Activated T-cell treated with anti-CD3 and anti-CD28 coated beads, Interleukin-2, amount 50 U/mL, for 72 hours (primary cell): ENCODE measurements around the gene SOX3. TPM values are rescaled to one million over a fixed set of nuclear protein-coding genes. Genes with fewer than 3 reads are reported as not detected.

Source experiments
- ATAC-seq, 2 donors: fragments of 150-1000 bp; cut with Tn5 transposase; replicated peaks in 1 of 2; 2 replicates each; pipeline ENCODE4 v1.10.0; 2021; ENCODE audit warnings: moderate library complexity in 2 of 2, mild to moderate bottlenecking in 1 of 2
- DNase-seq, 2 donors: peaks; one replicate each; pipeline ENCODE4 v3.0.0; 2021 to 2022; ENCODE audit warnings: mixed read lengths in 1 of 2
- H3K27ac Mint-ChIP-seq: one replicate; pipeline ENCODE4 v1.8.0; 2022; ENCODE audit warnings: mild to moderate bottlenecking, moderate library complexity, mixed read lengths
- H3K27me3 Mint-ChIP-seq: one replicate; pipeline ENCODE4 v1.8.0; 2022; ENCODE audit warnings: low read depth, mixed read lengths
- H3K36me3 Mint-ChIP-seq, 2 donors: one replicate each; pipeline ENCODE4 v1.8.0; 2022; ENCODE audit warnings: mixed read lengths in 2 of 2, mild to moderate bottlenecking in 1 of 2; ENCODE audit not compliant: insufficient read depth in 2 of 2
- H3K4me1 Mint-ChIP-seq: one replicate; pipeline ENCODE4 v1.8.0; 2022; ENCODE audit warnings: low read depth, mixed read lengths
- H3K4me3 Mint-ChIP-seq, 2 donors: one replicate each; pipeline ENCODE4 v1.8.0; 2022; ENCODE audit warnings: mild to moderate bottlenecking in 2 of 2, mixed read lengths in 2 of 2, moderate library complexity in 2 of 2
- H3K9me3 Mint-ChIP-seq, 2 donors: one replicate each; pipeline ENCODE4 v1.8.0; 2022; ENCODE audit warnings: mixed read lengths in 2 of 2
- total RNA-seq, 2 donors: library from RNA; stranded (reverse); gene quantifications; one replicate each; pipeline ENCODE4 v1.2.3, GENCODE V29; 2022

The SOX3 gene
- total RNA-seq, 2 donors from 2014 or later: not detected

DNA sequence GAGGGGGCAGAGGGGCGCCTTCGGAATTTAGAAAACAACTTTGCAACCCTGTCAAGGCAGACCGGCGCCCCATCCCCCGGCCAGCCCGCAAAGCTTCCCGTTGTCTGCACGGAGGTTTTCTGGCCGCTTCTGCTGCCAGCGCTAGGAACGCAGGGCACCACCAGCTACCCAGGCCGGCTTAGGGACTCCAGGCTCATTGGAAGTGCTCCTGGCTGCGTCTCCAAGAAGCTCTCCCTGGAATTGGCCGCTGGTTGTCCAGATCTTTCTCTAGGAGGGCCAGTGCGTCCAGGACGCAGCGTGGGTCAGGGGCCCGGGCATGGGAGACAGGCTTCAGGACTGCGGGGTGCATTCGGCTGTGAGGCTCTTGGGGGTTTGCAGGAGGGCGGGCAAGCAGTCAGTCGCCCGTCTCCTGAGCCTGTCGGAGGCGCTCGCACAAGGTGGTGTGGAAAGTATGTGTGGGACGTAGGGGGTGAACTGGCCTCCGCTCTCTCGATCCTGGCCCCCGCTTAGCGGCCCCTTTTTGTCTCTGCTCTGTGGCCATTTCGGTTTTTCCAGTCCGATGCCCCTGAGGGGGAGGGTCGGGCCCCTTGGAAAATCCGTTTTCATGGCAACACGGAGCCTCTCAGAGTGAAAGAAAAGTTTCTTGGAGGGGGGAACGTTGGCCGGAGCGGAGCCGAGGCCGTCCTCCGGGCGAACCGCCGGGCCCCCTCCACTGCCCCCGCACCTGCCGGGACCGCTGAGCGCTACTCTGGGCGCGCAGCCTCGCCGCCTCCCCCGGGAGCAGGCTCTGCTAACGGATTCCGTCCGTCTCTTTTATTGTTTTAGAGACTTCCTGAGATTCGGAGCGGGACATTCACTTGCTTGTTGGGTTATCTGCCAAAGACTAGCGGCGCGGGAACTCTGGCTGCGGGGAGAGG, 810 bp upstream of the SOX3 start:
- peak overlapping the region; percentile 20 to 40 for H3K4me3 Mint-ChIP-seq
- H3K9me3 Mint-ChIP-seq: no peaks in the 10 kb centered on the region
- DNase-seq (no peak), ATAC-seq (no peak)
- no peak overlapping the region for H3K27ac Mint-ChIP-seq
- peaks cover 80% of the 10 kb centered on the region for H3K27me3 Mint-ChIP-seq
- H3K4me1 Mint-ChIP-seq: no peaks in the 10 kb centered on the region
- H3K36me3 Mint-ChIP-seq: peaks cover 1 to 3% of the 10 kb centered on the region in 2 donors

DNA sequence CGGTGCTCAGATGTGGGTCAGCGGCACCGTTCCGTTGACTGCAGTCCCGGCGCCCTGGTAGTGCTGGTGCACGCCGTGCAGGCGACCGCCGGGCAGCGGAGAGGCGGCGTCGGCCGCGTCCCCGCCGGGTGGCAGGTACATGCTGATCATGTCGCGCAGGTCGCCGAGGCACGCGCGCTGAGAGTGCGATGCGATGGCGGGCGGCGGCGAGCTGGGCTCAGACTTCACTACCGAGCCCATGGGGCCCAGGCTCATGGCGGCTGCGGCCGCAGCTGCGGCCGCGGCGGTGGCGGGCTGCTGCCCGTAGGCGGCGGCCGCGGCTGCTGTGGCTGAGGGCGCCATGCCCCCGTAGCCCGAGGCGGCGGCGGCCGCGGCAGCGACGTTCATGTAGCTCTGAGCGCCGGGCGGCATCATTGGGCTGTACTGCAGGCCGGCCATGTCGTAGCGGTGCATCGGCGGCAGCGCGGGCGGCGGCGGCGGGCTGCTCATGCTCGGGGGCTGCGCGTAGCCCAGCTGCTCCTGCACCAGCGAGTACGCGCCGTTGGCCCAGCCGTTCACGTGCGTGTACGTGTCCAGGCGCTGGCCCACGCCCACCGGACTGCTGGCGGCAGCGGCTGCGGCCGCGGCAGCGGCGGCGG, 1.0 kb downstream of the SOX3 start:
- DNase-seq: no peak
- Mint-ChIP-seq H3K4me1 (no peaks in the 10 kb centered on the region), H3K27me3 (peaks cover 77% of the 10 kb centered on the region), H3K36me3 (peaks cover 1 to 3% of the 10 kb centered on the region in 2 donors), H3K9me3 (no peaks in the 10 kb centered on the region), H3K27ac (no peak overlapping the region), H3K4me3 (no peak overlapping the region)
- ATAC-seq: peak in 1 of 2 donors; percentile 29

DNA sequence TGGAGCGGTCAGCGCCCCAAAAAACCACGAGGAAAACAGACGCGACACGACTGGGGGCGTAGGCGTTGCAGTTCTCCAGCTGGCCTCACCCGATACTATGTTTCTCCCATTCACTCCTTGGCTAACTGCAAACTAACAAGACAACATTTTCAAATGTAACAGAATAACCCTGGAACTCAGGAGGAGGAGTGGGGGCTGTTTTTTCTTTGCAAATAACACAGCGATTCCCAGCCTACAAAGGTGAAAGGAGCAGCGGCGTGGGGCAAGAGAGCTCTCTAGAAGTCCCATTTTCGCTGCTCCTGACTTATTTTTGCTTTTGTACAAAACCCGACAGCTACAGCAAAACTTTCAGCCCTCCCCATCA, 1.6 kb downstream of the SOX3 start:
- DNase-seq (no peak), ATAC-seq (no peak)
- Mint-ChIP-seq H3K27me3 (peaks cover 77% of the 10 kb centered on the region), H3K36me3 (peaks cover 1 to 3% of the 10 kb centered on the region in 2 donors), H3K4me1 (no peaks in the 10 kb centered on the region), H3K9me3 (no peaks in the 10 kb centered on the region), H3K27ac (no peak overlapping the region), H3K4me3 (peak overlapping the region; percentile 56 to 64)

DNA sequence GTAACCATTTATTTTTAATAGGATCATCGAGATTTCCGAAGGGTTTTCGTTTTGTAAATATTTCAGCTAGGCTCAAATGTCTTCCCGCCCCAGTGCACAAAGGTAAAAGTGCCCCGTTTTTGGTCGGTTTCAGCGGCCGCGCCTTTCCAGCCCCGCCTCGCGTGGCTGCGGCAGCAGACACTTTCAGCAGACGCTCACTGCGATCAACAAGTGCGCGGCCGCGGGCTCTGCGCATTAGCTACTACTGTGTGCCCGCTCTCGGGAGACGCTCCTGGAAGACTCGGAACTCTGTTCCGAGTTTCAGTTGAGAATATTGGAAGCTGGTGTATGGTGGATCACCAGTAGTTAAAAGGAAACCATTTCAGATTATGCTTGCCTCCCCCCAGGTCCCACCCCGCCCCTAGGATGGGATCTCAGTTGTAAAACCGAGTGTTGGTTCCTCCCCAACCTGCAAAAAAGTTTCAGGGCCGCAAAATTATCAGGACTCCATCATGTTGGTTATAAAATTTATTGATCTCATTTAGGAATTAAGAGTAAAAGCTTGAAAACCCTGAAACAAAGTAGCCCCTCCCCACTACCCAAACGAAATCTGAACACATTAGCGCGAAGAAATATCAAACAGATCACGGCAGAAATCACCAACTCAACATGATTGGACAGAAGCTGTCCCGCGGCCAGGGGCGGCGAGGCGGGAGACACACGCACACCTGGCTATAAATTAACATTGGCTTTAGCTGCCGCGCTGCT, 2.2 kb downstream of the SOX3 start:
- Mint-ChIP-seq H3K27me3 (peaks cover 73% of the 10 kb centered on the region), H3K36me3 (peaks cover 1 to 3% of the 10 kb centered on the region in 2 donors), H3K4me3 (peak overlapping the region; percentile 56 to 64), H3K27ac (no peak overlapping the region), H3K4me1 (no peaks in the 10 kb centered on the region), H3K9me3 (no peaks in the 10 kb centered on the region)
- DNase-seq (no peak), ATAC-seq (no peak)

DNA sequence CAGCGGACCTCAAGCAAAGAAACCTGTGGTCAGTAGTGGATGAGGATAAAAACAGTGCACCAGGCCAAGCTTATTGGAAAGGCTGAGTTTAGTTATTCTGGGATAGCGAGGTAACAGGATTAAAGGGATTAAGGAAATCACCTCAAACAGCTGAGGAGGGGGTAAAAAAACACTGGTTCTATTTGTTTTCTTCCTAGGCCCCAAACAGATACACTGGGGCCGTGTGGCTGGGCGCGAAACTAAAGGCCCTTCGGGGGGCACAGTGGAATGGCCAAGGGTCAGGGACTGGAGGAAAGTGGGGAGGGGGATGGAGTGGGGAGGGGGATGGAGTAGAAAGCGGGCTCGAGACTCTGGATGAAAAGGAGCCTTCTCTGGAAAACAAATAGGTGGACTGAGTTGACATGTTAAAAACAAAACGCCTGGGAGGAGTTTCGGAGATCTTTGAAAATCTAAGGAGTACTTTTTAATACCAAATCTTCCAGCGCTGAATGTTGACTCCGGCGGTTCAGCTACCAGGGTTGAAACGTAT, 2.9 kb downstream of the SOX3 start:
- Mint-ChIP-seq H3K4me1 (no peaks in the 10 kb centered on the region), H3K9me3 (no peaks in the 10 kb centered on the region), H3K4me3 (no peak overlapping the region), H3K27ac (no peak overlapping the region), H3K27me3 (peaks cover 67% of the 10 kb centered on the region), H3K36me3 (peaks cover 1 to 3% of the 10 kb centered on the region in 2 donors)
- no peak for ATAC-seq
- no peak for DNase-seq

DNA sequence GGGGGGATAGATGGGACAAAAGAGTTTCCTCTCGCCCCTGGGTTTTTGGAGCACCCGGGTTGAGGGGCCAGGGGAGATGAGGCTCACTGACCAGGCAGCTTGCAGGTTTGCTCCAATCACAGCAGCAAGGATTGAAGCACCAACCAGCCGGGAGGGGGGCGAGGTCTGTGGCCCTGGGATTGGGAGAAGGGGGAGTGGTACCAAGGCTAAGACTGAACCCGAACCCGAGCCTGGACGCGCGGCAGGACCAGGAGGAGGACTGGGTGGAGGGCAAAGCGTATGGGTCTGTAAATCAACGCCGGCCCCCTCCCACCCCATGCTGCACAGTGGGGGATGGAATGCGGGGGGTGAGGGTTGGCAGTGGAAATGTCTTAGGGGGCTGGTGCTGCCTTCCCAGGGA, 3.5 kb downstream of the SOX3 start:
- ATAC-seq (no peak), DNase-seq (no peak)
- H3K27ac Mint-ChIP-seq: no peak overlapping the region
- no peaks in the 10 kb centered on the region for H3K4me1 Mint-ChIP-seq
- H3K4me3 Mint-ChIP-seq: no peak overlapping the region
- peaks cover 64% of the 10 kb centered on the region for H3K27me3 Mint-ChIP-seq
- no peaks in the 10 kb centered on the region for H3K9me3 Mint-ChIP-seq
- H3K36me3 Mint-ChIP-seq: peaks cover 1 to 3% of the 10 kb centered on the region in 2 donors

DNA sequence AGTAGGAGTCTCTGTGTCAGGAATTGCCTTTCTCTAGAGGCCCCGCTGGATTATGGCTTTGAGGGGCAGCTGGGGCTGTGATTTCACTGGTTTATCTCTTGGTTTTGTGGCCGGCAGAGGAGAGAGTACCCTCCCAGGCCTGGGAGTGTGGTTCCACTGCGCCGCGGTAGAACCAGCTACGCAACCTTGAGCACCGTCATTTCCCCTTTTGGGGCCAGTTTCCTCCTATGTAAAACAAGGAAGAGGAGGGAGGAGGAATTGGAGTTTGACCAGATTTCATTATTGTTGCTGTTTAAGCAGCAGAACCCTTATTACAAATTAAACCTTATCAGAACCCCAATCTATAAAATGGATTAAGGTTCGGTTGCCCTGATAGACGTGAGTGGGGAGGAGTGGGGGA, 4.4 kb downstream of the SOX3 start:
- Mint-ChIP-seq H3K9me3 (no peaks in the 10 kb centered on the region), H3K36me3 (peaks cover 1% of the 10 kb centered on the region in 2 donors), H3K27ac (no peak overlapping the region), H3K4me1 (no peaks in the 10 kb centered on the region), H3K4me3 (no peak overlapping the region), H3K27me3 (peaks cover 59% of the 10 kb centered on the region)
- ATAC-seq (no peak), DNase-seq (no peak)

DNA sequence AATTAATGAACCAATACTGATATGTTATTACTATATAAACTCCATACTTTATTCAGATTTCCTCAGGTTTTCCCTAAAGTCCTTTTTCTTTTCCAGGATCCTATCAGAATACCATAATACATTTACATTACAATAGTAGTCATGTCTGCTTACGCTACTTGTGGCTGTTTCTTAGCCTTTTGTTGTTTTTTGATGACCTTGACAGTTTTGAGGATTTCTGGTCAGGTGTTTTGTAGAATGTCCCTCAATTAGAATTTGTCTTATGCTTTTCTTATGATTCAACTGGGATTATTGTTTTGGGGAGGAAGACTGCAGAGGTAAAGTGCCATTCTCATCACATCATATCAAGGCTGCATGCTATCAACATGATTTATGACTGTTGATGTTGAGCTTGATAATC, 9.1 kb downstream of the SOX3 start:
- no peak overlapping the region for H3K27ac Mint-ChIP-seq
- peaks cover 0 to 4% of the 10 kb centered on the region in 2 donors for H3K9me3 Mint-ChIP-seq
- no peak for DNase-seq
- no peak for ATAC-seq
- no peaks in the 10 kb centered on the region for H3K4me1 Mint-ChIP-seq
- H3K27me3 Mint-ChIP-seq: peaks cover 37% of the 10 kb centered on the region
- no peaks in the 10 kb centered on the region for H3K36me3 Mint-ChIP-seq
- no peak overlapping the region for H3K4me3 Mint-ChIP-seq

DNA sequence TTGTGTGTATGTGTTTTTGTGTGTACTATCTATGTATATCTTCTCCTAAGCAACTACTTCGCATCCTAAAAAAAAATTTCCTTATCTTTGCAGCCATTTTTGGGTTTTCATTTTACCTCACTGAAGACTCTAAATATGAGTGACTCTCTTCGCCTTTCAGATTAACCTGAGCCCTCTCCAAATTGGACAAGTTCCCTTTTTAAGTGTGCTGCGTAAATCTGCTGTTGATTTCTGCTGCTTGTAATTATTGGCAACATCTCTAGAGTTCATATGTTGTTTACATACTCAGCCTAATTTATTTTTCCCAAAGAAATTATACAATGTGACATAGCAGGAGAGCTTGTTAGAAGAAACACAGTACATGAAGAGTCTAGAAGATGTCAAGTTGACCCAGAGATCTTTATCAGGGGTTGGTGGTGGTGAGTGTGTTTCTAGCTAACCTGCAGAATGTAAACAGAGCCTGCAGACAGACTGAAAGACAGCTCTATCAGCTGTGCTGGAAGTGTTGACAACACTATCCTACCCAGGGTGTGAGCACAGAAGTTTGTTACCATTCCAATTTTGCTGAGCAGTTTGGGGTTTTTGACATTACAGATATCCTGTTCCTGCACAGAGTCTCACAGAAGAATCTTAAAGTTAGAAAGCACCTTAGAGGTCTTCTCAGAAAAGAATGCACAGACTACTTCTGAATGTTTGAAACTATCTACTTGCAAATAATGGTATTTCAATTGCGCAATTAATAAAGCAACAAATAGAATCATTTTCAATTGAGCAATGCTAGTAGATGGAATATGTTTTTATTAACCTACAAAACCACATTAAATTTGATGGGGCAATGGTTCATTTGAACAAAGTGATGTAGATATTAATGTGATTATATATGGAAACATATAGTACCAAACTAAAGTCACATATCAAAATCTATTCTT, 12.5 kb downstream of the SOX3 start:
- ATAC-seq: no peak

DNA sequence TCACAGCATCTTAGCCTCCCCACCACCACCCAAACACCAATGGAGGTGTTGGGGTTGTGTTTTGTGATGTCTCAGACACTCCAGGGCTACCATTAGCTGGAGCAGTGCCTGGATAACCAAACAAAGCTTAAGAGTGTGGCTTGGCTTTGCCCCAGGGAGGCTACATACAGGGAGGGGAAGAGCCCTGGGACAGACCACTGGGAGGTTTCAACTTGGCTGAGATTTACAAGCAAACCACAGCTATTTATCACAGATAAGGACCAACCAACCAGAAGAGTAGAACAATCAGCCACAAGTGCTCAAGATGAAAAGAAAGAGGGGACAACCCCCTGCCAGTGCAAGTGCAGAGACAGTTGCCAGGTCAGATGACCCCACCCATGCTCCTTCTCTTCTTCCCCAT, 24.1 kb downstream of the SOX3 start:
- no peak overlapping the region for H3K4me3 Mint-ChIP-seq
- DNase-seq (no peak), ATAC-seq (no peak)
- no peaks in the 10 kb centered on the region for H3K36me3 Mint-ChIP-seq
- no peaks in the 10 kb centered on the region for H3K4me1 Mint-ChIP-seq
- peaks cover 2 to 3% of the 10 kb centered on the region in 2 donors for H3K9me3 Mint-ChIP-seq
- H3K27me3 Mint-ChIP-seq: peaks cover 11% of the 10 kb centered on the region
- no peak overlapping the region for H3K27ac Mint-ChIP-seq

More for the DNA sequence above, 12.5 kb downstream of the SOX3 start:
- Mint-ChIP-seq H3K27me3 (peaks cover 19% of the 10 kb centered on the region), H3K4me3 (no peak overlapping the region), H3K27ac (no peak overlapping the region), H3K9me3 (peaks cover 0 to 5% of the 10 kb centered on the region in 2 donors), H3K4me1 (no peaks in the 10 kb centered on the region), H3K36me3 (no peaks in the 10 kb centered on the region)
- DNase-seq: no peak

DNA sequence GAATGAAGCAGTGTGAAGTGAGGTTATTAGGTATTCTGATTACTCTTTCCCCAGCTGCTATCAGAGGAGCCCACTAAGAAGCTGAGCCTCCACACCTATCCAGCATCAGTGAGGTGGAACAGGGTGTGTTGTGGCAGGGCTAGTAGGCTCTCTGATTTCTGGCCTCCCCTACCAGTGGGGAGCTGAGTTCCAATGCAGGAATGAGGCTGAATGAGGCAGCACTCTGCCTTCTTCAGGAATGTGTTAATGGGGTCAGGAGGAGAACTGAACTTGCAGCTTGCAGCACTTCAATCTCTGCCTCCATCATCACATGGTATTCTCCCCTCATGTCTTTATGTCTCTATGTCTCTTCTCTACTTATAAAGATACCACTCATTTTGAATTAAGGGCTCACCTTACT, 26.9 kb downstream of the SOX3 start:
- Mint-ChIP-seq H3K27ac (no peak overlapping the region), H3K4me3 (no peak overlapping the region), H3K27me3 (peaks cover 11% of the 10 kb centered on the region), H3K36me3 (peaks cover 2 to 5% of the 10 kb centered on the region in 2 donors), H3K4me1 (no peaks in the 10 kb centered on the region), H3K9me3 (peaks cover 8 to 9% of the 10 kb centered on the region in 2 donors)
- ATAC-seq: no peak
- DNase-seq: no peak

DNA sequence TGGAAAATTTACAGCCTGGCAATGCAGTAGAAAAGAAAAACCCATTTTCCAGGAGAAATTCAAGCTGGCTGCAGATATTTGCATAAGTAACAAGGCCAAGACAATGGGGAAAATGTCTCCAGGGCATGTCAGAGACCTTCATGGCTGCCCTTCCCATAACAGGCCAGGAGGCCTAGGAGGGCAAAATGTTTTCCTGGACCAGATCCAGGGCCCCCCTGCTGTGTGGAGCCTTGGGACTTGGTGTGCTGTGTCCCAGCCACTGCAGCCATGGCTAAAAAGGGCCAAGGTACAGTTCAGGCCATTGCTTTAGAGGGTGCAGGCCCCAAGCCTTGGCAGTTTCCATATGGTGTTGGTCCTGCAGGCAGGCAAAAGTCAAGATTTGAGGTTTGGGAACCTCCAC, 29.8 kb downstream of the SOX3 start:
- no peaks in the 10 kb centered on the region for H3K4me1 Mint-ChIP-seq
- H3K36me3 Mint-ChIP-seq: peaks cover 2 to 5% of the 10 kb centered on the region in 2 donors

More for the DNA sequence above, 29.8 kb downstream of the SOX3 start:
- Mint-ChIP-seq H3K27me3 (peaks cover 16% of the 10 kb centered on the region), H3K4me3 (no peak overlapping the region), H3K9me3 (peaks cover 9 to 11% of the 10 kb centered on the region in 2 donors), H3K27ac (no peak overlapping the region)
- ATAC-seq: no peak
- no peak for DNase-seq
